ENCODE data around the gene BTNL3. TPM values are rescaled to one million over a fixed set of nuclear protein-coding genes. Genes with fewer than 3 reads are reported as not detected.

The BTNL3 gene
- total and polyA plus RNA-seq, 4 donors = 0.08 to 0.19 TPM; not detected in 2

GRCh38 chr5:180990882-180991242, 2.2 kb downstream of the BTNL3 start:
- H3K27me3 ChIP-seq (ENCODE audit: control insufficient read depth in 4 of 4, insufficient read depth in 4 of 4, low read length in 3 of 4) = peaks cover 0 to 9% (median 0%) of the 10 kb centered on the region in 4 donors

GRCh38 chr5:181001947-181002346, 13.3 kb downstream of the BTNL3 start:
- no peaks in the 10 kb centered on the region for H3K27me3 ChIP-seq (ENCODE audit: control insufficient read depth in 4 of 4, insufficient read depth in 4 of 4, low read length in 3 of 4)
- no peak overlapping the region for H3K27ac ChIP-seq (ENCODE audit: low read depth in 1 of 2, low read length in 2 of 2)
- no peaks in the 10 kb centered on the region for H3K9me3 ChIP-seq (ENCODE audit: control insufficient read depth in 4 of 4, low read length in 3 of 4)
- no peak overlapping the region for H3K4me3 ChIP-seq (ENCODE audit: low read depth in 1 of 3, low read length in 3 of 3)
- H3K36me3 ChIP-seq (ENCODE audit: control insufficient read depth in 4 of 4, insufficient read depth in 3 of 4, low read depth in 1 of 4, low read length in 3 of 4) = no peaks in the 10 kb centered on the region
- DNase-seq (ENCODE audit: low spot score) = no peak
- no peaks in the 10 kb centered on the region for H3K4me1 ChIP-seq (ENCODE audit: control insufficient read depth in 4 of 4, insufficient read depth in 4 of 4, low read length in 3 of 4)
- TF ChIP-seq FOXA2 (IDR thresholded peaks at IDR 0.05) (no peak), TAF1 (conservative IDR thresholded peaks at IDR 0.05) (no peak), GABPA (IDR thresholded peaks at IDR 0.05 in 1 of 2, conservative IDR thresholded peaks at IDR 0.05 in 1 of 2) (no peak), JUND (IDR thresholded peaks at IDR 0.05) (no peak), RAD21 (IDR thresholded peaks at IDR 0.05) (no peak), MAX (IDR thresholded peaks at IDR 0.05) (no peak), SP1 (IDR thresholded peaks at IDR 0.05) (no peak), EGR1 (IDR thresholded peaks at IDR 0.05; ENCODE audit: low read depth in 2 of 2) (no peak), REST (IDR thresholded peaks at IDR 0.05) (no peak), FOXA1 (IDR thresholded peaks at IDR 0.05) (no peak), RXRA (IDR thresholded peaks at IDR 0.05) (no peak), NR2F2 (IDR thresholded peaks at IDR 0.05) (no peak), HNF4A (conservative IDR thresholded peaks at IDR 0.05) (no peak), YY1 (IDR thresholded peaks at IDR 0.05) (no peak)
- no peak overlapping the region for H3K9ac ChIP-seq (ENCODE audit: low read depth in 1 of 2, low read length in 2 of 2)

More at GRCh38 chr5:180990882-180991242, 2.2 kb downstream of the BTNL3 start:
- Histone ChIP-seq H3K27ac (ENCODE audit: low read depth in 1 of 2, low read length in 2 of 2) (no peak overlapping the region), H3K9me3 (ENCODE audit: control insufficient read depth in 4 of 4, low read length in 3 of 4) (peaks cover 0 to 5% (median 0%) of the 10 kb centered on the region in 4 donors), H3K9ac (ENCODE audit: low read depth in 1 of 2, low read length in 2 of 2) (no peak overlapping the region), H3K4me3 (ENCODE audit: low read depth in 1 of 3, low read length in 3 of 3) (no peak overlapping the region), H3K36me3 (ENCODE audit: control insufficient read depth in 4 of 4, insufficient read depth in 3 of 4, low read depth in 1 of 4, low read length in 3 of 4) (no peaks in the 10 kb centered on the region), H3K4me1 (ENCODE audit: control insufficient read depth in 4 of 4, insufficient read depth in 4 of 4, low read length in 3 of 4) (no peaks in the 10 kb centered on the region)
- no peak for TF ChIP-seq ATF3 (IDR thresholded peaks at IDR 0.05)
- no peak for TF ChIP-seq RXRA (IDR thresholded peaks at IDR 0.05)
- TF ChIP-seq EGR1 (IDR thresholded peaks at IDR 0.05; ENCODE audit: low read depth in 2 of 2) = no peak
- TF ChIP-seq ZBTB33 (IDR thresholded peaks at IDR 0.05) = no peak
- TF ChIP-seq CTCF (IDR thresholded peaks at IDR 0.05; ENCODE audit: low read depth, low read length, missing input control) = no peak
- no peak for TF ChIP-seq RAD21 (IDR thresholded peaks at IDR 0.05)
- no peak for DNase-seq (ENCODE audit: low spot score)
- WGBS = 70% methylated on average over 5 of the region's 5 CpGs
